MM.1S (cell line): ENCODE data around the gene ANKRD31.

ENCODE experiments used
- DNase-seq: peaks from one replicate; pipeline ENCODE4 v3.0.0-alpha.2; 2015
- H2AFZ ChIP-seq: fragments of 300-600 bp; sonication (generic); 2 replicates; pipeline ENCODE4 v1.6.0; 2016; ENCODE audit warnings: antibody characterized with exemption, low read length
- H3F3A ChIP-seq: fragments of 300-600 bp; sonication (generic); 2 replicates; pipeline ENCODE4 v1.6.1; 2016; ENCODE audit warnings: mild to moderate bottlenecking, antibody characterized with exemption, low read length, moderate library complexity, mixed read lengths; ENCODE audit not compliant: insufficient read depth
- H3K27ac ChIP-seq: fragments of 300-600 bp; sonication (generic); 2 replicates; pipeline ENCODE4 v1.5.1; 2016; ENCODE audit warnings: mild to moderate bottlenecking, low read length
- H3K27me3 ChIP-seq: fragments of 300-600 bp; sonication (generic); replicated peaks from 2 replicates; pipeline ENCODE4 v1.6.0; 2016; ENCODE audit warnings: low read length; ENCODE audit not compliant: insufficient read depth
- H3K36me3 ChIP-seq: fragments of 300-600 bp; sonication (generic); replicated peaks from 2 replicates; pipeline ENCODE4 v1.6.1; 2016; ENCODE audit warnings: mild to moderate bottlenecking, low read length, mixed read lengths; ENCODE audit not compliant: insufficient read depth
- H3K4me1 ChIP-seq: fragments of 300-600 bp; sonication (generic); 2 replicates; pipeline ENCODE4 v1.6.1; 2016; ENCODE audit warnings: low read length, mixed read lengths
- H3K4me2 ChIP-seq: fragments of 300-600 bp; sonication (generic); 2 replicates; pipeline ENCODE4 v1.6.0; 2016; ENCODE audit warnings: low read depth, low read length
- H3K4me3 ChIP-seq: fragments of 300-600 bp; sonication (generic); 2 replicates; pipeline ENCODE4 v1.5.1; 2016; ENCODE audit warnings: low read length, mixed read lengths
- H3K79me2 ChIP-seq: fragments of 300-600 bp; sonication (generic); 2 replicates; pipeline ENCODE4 v1.6.1; 2016; ENCODE audit warnings: mixed run types, low read length, mixed read lengths
- H3K9ac ChIP-seq: fragments of 300-600 bp; sonication (generic); 2 replicates; pipeline ENCODE4 v1.6.1; 2016; ENCODE audit warnings: low read length, mixed read lengths
- H3K9me2 ChIP-seq: fragments of 300-600 bp; sonication (generic); replicated peaks from 2 replicates; pipeline ENCODE4 v1.6.1; 2016; ENCODE audit warnings: mild to moderate bottlenecking, low read length, mixed read lengths; ENCODE audit not compliant: insufficient read depth
- H3K9me3 ChIP-seq: fragments of 300-600 bp; sonication (generic); replicated peaks from 2 replicates; pipeline ENCODE4 v1.6.1; 2016; ENCODE audit warnings: mild to moderate bottlenecking, low read length, mixed read lengths; ENCODE audit not compliant: insufficient read depth
- H4K20me1 ChIP-seq: fragments of 300-600 bp; sonication (generic); 2 replicates; pipeline ENCODE4 v1.6.1; 2016; ENCODE audit warnings: mild to moderate bottlenecking, low read length, moderate library complexity, mixed read lengths; ENCODE audit not compliant: insufficient read depth
- CTCF ChIP-seq: fragments of 300-600 bp; sonication (generic); IDR thresholded peaks from 2 replicates; pipeline ENCODE4 v1.5.1; 2016; ENCODE audit warnings: antibody characterized with exemption, low read length, mixed read lengths
- EZH2 ChIP-seq: fragments of 300-600 bp; sonication (generic); optimal IDR thresholded peaks from 2 replicates; pipeline ENCODE3; 2017; ENCODE audit warnings: low read depth, mild to moderate bottlenecking, antibody characterized with exemption, low read length, mixed read lengths
- EZH2phosphoT487 ChIP-seq: fragments of 300-600 bp; sonication (generic); IDR thresholded peaks from 2 replicates; pipeline ENCODE4 v1.6.1; 2018; ENCODE audit warnings: antibody characterized with exemption, low read length

The ANKRD31 gene

GRCh38 chr5:75078027-75078426 is 158.7 kb downstream of the ANKRD31 start:
- H2AFZ ChIP-seq: no peak overlapping the region
- H3K27me3 ChIP-seq: no peaks in the 10 kb centered on the region
- H3K9me3 ChIP-seq: no peaks in the 10 kb centered on the region
- no peak overlapping the region for H3K4me3 ChIP-seq
- no peaks in the 10 kb centered on the region for H3K4me1 ChIP-seq
- H3F3A ChIP-seq: no peaks in the 10 kb centered on the region
- no peak for TF ChIP-seq EZH2phosphoT487
- TF ChIP-seq EZH2: no peak
- no peak for TF ChIP-seq CTCF
- H3K27ac ChIP-seq: no peak overlapping the region
- no peaks in the 10 kb centered on the region for H3K9me2 ChIP-seq
- no peaks in the 10 kb centered on the region for H3K36me3 ChIP-seq
- no peak overlapping the region for H3K4me2 ChIP-seq
- no peak overlapping the region for H3K9ac ChIP-seq
- no peaks in the 10 kb centered on the region for H3K79me2 ChIP-seq
- DNase-seq: no peak
- no peaks in the 10 kb centered on the region for H4K20me1 ChIP-seq

- H3K79me2 ChIP-seq: no peaks in the 10 kb centered on the region
- no peaks in the 10 kb centered on the region for H3F3A ChIP-seq
- no peaks in the 10 kb centered on the region for H3K9me3 ChIP-seq
- H3K4me1 ChIP-seq: no peaks in the 10 kb centered on the region
- H4K20me1 ChIP-seq: no peaks in the 10 kb centered on the region
- no peak for DNase-seq
- no peak overlapping the region for H2AFZ ChIP-seq
- TF ChIP-seq CTCF (no peak), EZH2phosphoT487 (no peak), EZH2 (no peak)
- H3K4me3 ChIP-seq: no peak overlapping the region
- no peak overlapping the region for H3K27ac ChIP-seq
- no peak overlapping the region for H3K4me2 ChIP-seq
- H3K27me3 ChIP-seq: no peaks in the 10 kb centered on the region
- no peaks in the 10 kb centered on the region for H3K36me3 ChIP-seq
- no peaks in the 10 kb centered on the region for H3K9me2 ChIP-seq
- no peak overlapping the region for H3K9ac ChIP-seq
Measured at GRCh38 chr5:75072061-75072460, 164.6 kb downstream of the ANKRD31 start.

GRCh38 chr5:75071100-75071499 is 165.6 kb downstream of the ANKRD31 start:
- Histone ChIP-seq H3K9me3 (no peaks in the 10 kb centered on the region), H4K20me1 (no peaks in the 10 kb centered on the region), H3K9ac (no peak overlapping the region), H3K27ac (no peak overlapping the region), H3K36me3 (no peaks in the 10 kb centered on the region), H3F3A (no peaks in the 10 kb centered on the region), H2AFZ (no peak overlapping the region), H3K4me3 (no peak overlapping the region), H3K4me2 (no peak overlapping the region), H3K9me2 (no peaks in the 10 kb centered on the region), H3K27me3 (no peaks in the 10 kb centered on the region), H3K4me1 (no peaks in the 10 kb centered on the region), H3K79me2 (no peaks in the 10 kb centered on the region)
- DNase-seq: no peak
- TF ChIP-seq CTCF (no peak), EZH2 (no peak), EZH2phosphoT487 (no peak)
